K562 (cell line): ENCODE data around the gene THAP5. TPM values are rescaled to one million over a fixed set of nuclear protein-coding genes. Genes with fewer than 3 reads are reported as not detected.

Experiments used
- ATAC-seq: fragments of 200-7000 bp; cut with Tn5 transposase; 3 replicates; pipeline ENCODE4 v1.9.1; 2020; ENCODE audit warnings: moderate library complexity
- BruUV-seq: library from RNA; stranded (reverse); fragments of 400-500 nt; replicated peaks from 2 replicates; lab custom pipeline; 2021; lab: Mats Ljungman, UMichigan
- CTCF ChIA-PET: fragments of 300-600 bp; formaldehyde crosslinking; extraction: SDS; loops from one replicate; lab custom pipeline; 2021; ENCODE audit warnings: low intra/inter-chr PET ratio; lab: Yijun Ruan, JAX
- POLR2A ChIA-PET: fragments of 300-600, 350-650 bp; sonication (Branson Sonifier 250); formaldehyde crosslinking; extraction: SDS; loops from one replicate; lab custom pipeline; 2021; ENCODE audit warnings: antibody characterized with exemption, inconsistent platforms; lab: Yijun Ruan, JAX
- DNase-seq, 4 experiments: peaks; one replicate each; pipeline versions ENCODE4 v3.0.0 to v3.0.0-alpha.2; 2011 to 2018; ENCODE audit warnings: low spot score in 3 of 4, mixed read lengths in 3 of 4; ENCODE audit errors: extremely low read depth in 1 of 4
- FAIRE-seq: peaks from 2 replicates; lab custom pipeline; 2011; peaks lifted over from hg19 to GRCh38; lab: Jason Lieb, UNC
- H2AFZ ChIP-seq: 2 replicates; pipeline ENCODE4 v1.6.0; 2011; ENCODE audit warnings: low read depth, low read length, control low read depth, inconsistent platforms
- H3K27ac ChIP-seq: fragments of 200-600 bp; 3 replicates; pipeline ENCODE4 v1.8.0; 2011; ENCODE audit warnings: low read depth, mild to moderate bottlenecking, control low read depth, inconsistent platforms, low read length, moderate library complexity, mixed read lengths; ENCODE audit errors: extremely low read depth
- H3K27me3 ChIP-seq, 2 experiments: fragments of 300-600 bp in 1 of 2; 2 replicates in 1 of 2; 3 replicates in 1 of 2; pipeline versions ENCODE4 v1.6.0 to v1.8.0; 2011; ENCODE audit warnings: inconsistent platforms in 2 of 2, low read length in 2 of 2, mild to moderate bottlenecking in 1 of 2, mixed read lengths in 1 of 2, moderate library complexity in 1 of 2; ENCODE audit not compliant: control insufficient read depth in 2 of 2, insufficient read depth in 2 of 2
- H3K36me3 ChIP-seq: fragments of 300-600 bp; 3 replicates; pipeline ENCODE4 v1.8.0; 2011; ENCODE audit warnings: mild to moderate bottlenecking, low read length, inconsistent platforms; ENCODE audit not compliant: control insufficient read depth, insufficient read depth
- H3K4me1 ChIP-seq, 2 experiments: fragments of 200-600 bp in 1 of 2; replicated peaks in 1 of 2; 2 replicates in 1 of 2; 3 replicates in 1 of 2; pipeline versions ENCODE4 v1.5.1 to v1.8.0; 2011; ENCODE audit warnings: inconsistent platforms in 2 of 2, low read length in 2 of 2, mild to moderate bottlenecking in 1 of 2, mixed read lengths in 1 of 2, moderate library complexity in 1 of 2; ENCODE audit not compliant: control insufficient read depth in 2 of 2, insufficient read depth in 2 of 2
- H3K4me2 ChIP-seq: 2 replicates; pipeline ENCODE4 v1.6.1; 2011; ENCODE audit warnings: low read length, control low read depth, inconsistent platforms, mixed read lengths; ENCODE audit not compliant: insufficient read depth
- H3K4me3 ChIP-seq: fragments of 200-600 bp; sonication (generic), shearing (Covaris generic); 2 replicates; pipeline ENCODE4 v1.5.1; 2016; ENCODE audit warnings: control low read depth, inconsistent platforms
- H3K79me2 ChIP-seq: fragments of 200-600 bp; 3 replicates; pipeline ENCODE4 v1.8.0; 2011; ENCODE audit warnings: low read length, inconsistent platforms; ENCODE audit not compliant: control insufficient read depth, insufficient read depth
- H3K9ac ChIP-seq, 2 experiments: 2 replicates each; pipeline versions ENCODE4 v1.6.0 to v1.6.1; 2011; ENCODE audit warnings: low read depth in 2 of 2, low read length in 2 of 2, control low read depth in 1 of 2, inconsistent platforms in 1 of 2, mild to moderate bottlenecking in 1 of 2, mixed read lengths in 1 of 2; ENCODE audit not compliant: insufficient read depth in 1 of 2
- H3K9me1 ChIP-seq: one replicate; pipeline ENCODE4 v1.6.0; 2011; ENCODE audit warnings: inconsistent platforms, mild to moderate bottlenecking, low read length, moderate library complexity; ENCODE audit not compliant: control insufficient read depth, insufficient read depth
- H3K9me3 ChIP-seq: replicated peaks from 2 replicates; pipeline ENCODE4 v1.5.1; 2011; ENCODE audit warnings: low read depth, low read length, inconsistent platforms; ENCODE audit not compliant: control insufficient read depth, insufficient read depth
- H4K20me1 ChIP-seq: replicated peaks from 2 replicates; pipeline ENCODE4 v1.6.1; 2011; ENCODE audit warnings: low read length, inconsistent platforms, mixed read lengths; ENCODE audit not compliant: control insufficient read depth, insufficient read depth
- ARID3B ChIP-seq: fragments of 250-450 bp; sonication (Bioruptor Pico); IDR thresholded peaks from 2 replicates; pipeline ENCODE4 v1.4.0; 2020; ENCODE audit warnings: borderline replicate concordance
- CCAR2 ChIP-seq: fragments of 200-400 bp; formaldehyde crosslinking; IDR thresholded peaks from 2 replicates; pipeline ENCODE4 v1.6.1; 2017; ENCODE audit warnings: mild to moderate bottlenecking, low read depth, low read length
- E2F6 ChIP-seq, 2 experiments: IDR thresholded peaks; 2 replicates each; pipeline ENCODE4 v1.6.1; 2011; ENCODE audit warnings: borderline replicate concordance in 1 of 2, control low read depth in 1 of 2, low read depth in 1 of 2, low read length in 1 of 2, mild to moderate bottlenecking in 1 of 2, mixed read lengths in 1 of 2, moderate library complexity in 1 of 2; ENCODE audit not compliant: insufficient read depth in 1 of 2, insufficient read length in 1 of 2, poor library complexity in 1 of 2, severe bottlenecking in 1 of 2; ENCODE audit errors: extremely low read depth in 1 of 2
- HBP1 ChIP-seq: fragments of 450-650 bp; formaldehyde crosslinking; IDR thresholded peaks from 2 replicates; pipeline ENCODE4 v1.4.0; 2022; ENCODE audit warnings: missing genetic modification characterization
- KAT7 ChIP-seq: sonication (generic); formaldehyde crosslinking; IDR thresholded peaks from 2 replicates; pipeline ENCODE4 v1.8.0; 2022; ENCODE audit warnings: missing genetic modification reagents, mild to moderate bottlenecking, borderline replicate concordance
- KDM2B ChIP-seq: fragments of 250-450 bp; sonication (Bioruptor Pico); IDR thresholded peaks from 2 replicates; pipeline ENCODE4 v1.8.0; 2021; ENCODE audit warnings: mild to moderate bottlenecking, moderate library complexity
- POLR2G ChIP-seq: fragments of 200-400 bp; formaldehyde crosslinking; IDR thresholded peaks from 2 replicates; pipeline ENCODE4 v1.6.1; 2017; ENCODE audit warnings: low read depth, mild to moderate bottlenecking, antibody characterized with exemption, low read length, moderate library complexity
- RUNX1 ChIP-seq: sonication (generic); IDR thresholded peaks from 2 replicates; pipeline ENCODE4 v1.6.1; 2016; ENCODE audit warnings: antibody characterized with exemption, low read depth
- SMAD3 ChIP-seq: fragments of 450-650 bp; formaldehyde crosslinking; conservative IDR thresholded peaks from 2 replicates; pipeline ENCODE4 v1.4.0; 2020; ENCODE audit warnings: mild to moderate bottlenecking
- TAF1 ChIP-seq: IDR thresholded peaks from 2 replicates; pipeline ENCODE4 v1.6.1; 2011; ENCODE audit warnings: mild to moderate bottlenecking, low read length, moderate library complexity; ENCODE audit not compliant: insufficient read depth, control insufficient read depth, severe bottlenecking; ENCODE audit errors: extremely low read depth
- TCF7L2 ChIP-seq: fragments of 150-350 bp; IDR thresholded peaks from 2 replicates; pipeline ENCODE4 v1.6.1; 2016; ENCODE audit warnings: low read depth, mild to moderate bottlenecking, low read length, moderate library complexity
- ZBTB2 ChIP-seq: fragments of 450-650 bp; IDR thresholded peaks from 2 replicates; pipeline ENCODE4 v1.6.1; 2016; ENCODE audit warnings: antibody characterized with exemption
- ZNF23 ChIP-seq: fragments of 250-450 bp; sonication (Bioruptor Pico); IDR thresholded peaks from 2 replicates; pipeline ENCODE4 v1.4.0; 2020; ENCODE audit warnings: mild to moderate bottlenecking
- WGBS: fragments of 100-300 bp; shearing (Covaris generic); methylation state at CpG from one replicate; pipeline ENCODE4 v1.1.6; 2016; ENCODE audit warnings: low coverage, mixed read lengths; ENCODE audit not compliant: insufficient coverage; ENCODE audit errors: missing lambda C conversion rate; 5-methylcytosine and 5-hydroxymethylcytosine counted together
- in situ Hi-C: fragments of 300-500 bp; cut with MboI; formaldehyde crosslinking; loops from 4 replicates; pipeline ENCODE4 v1.15.0; 2018; ENCODE audit warnings: inconsistent platforms, mixed read lengths
- intact Hi-C: fragments of 100-400 bp; cut with micrococcal nuclease; formaldehyde crosslinking; loops from 2 replicates; pipeline ENCODE4 v1.14.2; 2022
- polyA plus RNA-seq, 8 experiments: library from polyadenylated mRNA; depleted of rRNA in 4 of 8; stranded (reverse) in 5 of 8; unstranded in 3 of 8; fragments of >200 nt; fragmentation: Nextera tagmentation in 2 of 8; fragmentation: Illumina TruSeq in 1 of 8; extraction: Ambion mirVana in 2 of 8; extraction: Trizol in 1 of 8; gene quantifications; 2 replicates each; pipeline versions ENCODE4 v1.2.1 to v1.2.3, GENCODE V29; 2011 to 2014; ENCODE audit warnings: inconsistent platforms in 1 of 8, missing spikeins in 1 of 8
- total RNA-seq, 7 experiments: library from RNA; depleted of rRNA in 6 of 7; stranded (reverse); fragments of >200 nt in 6 of 7; fragmentation: Illumina TruSeq in 2 of 7; extraction: Trizol in 2 of 7; gene quantifications; 2 replicates each; pipeline versions ENCODE4 v1.2.1 to v1.2.3, GENCODE V29; 2011 to 2021; ENCODE audit warnings: low replicate concordance in 1 of 7

THAP5 gene
- total and polyA plus RNA-seq, 9 of the 15 experiments (the other 6 are each of a cell fraction or from before 2014, with no cell fraction given): 16.5 to 58.1 (median 28.2) TPM

- Histone ChIP-seq H3K27ac (no peak overlapping the region), H3K4me2 (no peak overlapping the region), H3K4me1 (peaks cover 11 to 23% of the 10 kb centered on the region in 2 experiments; a peak in 4 of 5 replicates)
- no peak for TF ChIP-seq ARID3B
- TF ChIP-seq RUNX1: no peak
- no peak for TF ChIP-seq TAF1
- TF ChIP-seq CCAR2: no peak
- no peak for TF ChIP-seq KDM2B (CRISPR knock-in tag)
- TF ChIP-seq POLR2G: no peak
- no peak for TF ChIP-seq E2F6 (IDR thresholded peaks at IDR 0.05; ENCODE audit: borderline replicate concordance in 1 of 2, extremely low read depth in 1 of 2, insufficient read depth in 1 of 2, insufficient read length in 1 of 2, low read depth in 1 of 2, low read length in 1 of 2, poor library complexity in 1 of 2, severe bottlenecking in 1 of 2)
- TF ChIP-seq ZBTB2: no peak
- no peak for TF ChIP-seq ZNF23 (CRISPR knock-in tag)
- no peak for TF ChIP-seq TCF7L2
- TF ChIP-seq KAT7 (CRISPR knock-in tag): no peak
- no peak for TF ChIP-seq HBP1
- no peak for TF ChIP-seq SMAD3 (CRISPR knock-in tag)
Measured at GRCh38 chr7:108522780-108523179, 46.7 kb downstream of the THAP5 start.

More at GRCh38 chr7:108522780-108523179, 46.7 kb downstream of the THAP5 start:
- H2AFZ ChIP-seq: no peak overlapping the region
- no peak overlapping the region for H3K9ac ChIP-seq
- H3K9me3 ChIP-seq: no peaks in the 10 kb centered on the region
- WGBS: 89% methylated on average over 2 of the region's 2 CpGs
- H3K79me2 ChIP-seq: peaks cover 40% of the 10 kb centered on the region
- no peak for ATAC-seq
- ChIA-PET CTCF (no interaction called here), POLR2A (interaction anchor here (1.3 to 2.1 kb wide), 2 partner anchors 10 to 46 kb away, joined by 3 to 11 read pairs; no protein-coding TSS in a partner anchor)
- intact Hi-C loops (no loop called here), in situ Hi-C loops (no loop called here)
- no peaks in the 10 kb centered on the region for H3K27me3 ChIP-seq
- no TSS peak for BruUV-seq
- 0 out of 3 replicates have a peak, but pooled peaks cover 4% of the 10 kb centered on the region for H3K36me3 ChIP-seq
- H3K4me3 ChIP-seq: no peak overlapping the region
- no peaks in the 10 kb centered on the region for H3K9me1 ChIP-seq
- no peak for DNase-seq
- peaks cover 6% of the 10 kb centered on the region; the same call in 1 of the 2 replicates for H4K20me1 ChIP-seq
- no peak for FAIRE-seq
